Omental fat pad (tissue), 4 donors: ENCODE results near the gene ATP5MK. TPM values are rescaled to one million over a fixed set of nuclear protein-coding genes. Genes with fewer than 3 reads are reported as not detected.
"Not testable (repeated sequence)": the region's sequence is repeated elsewhere in the genome, so short reads cannot be mapped to it uniquely, and the experiment has no call there.

Experiments
- ATAC-seq: fragments of 150-250 bp; one replicate; pipeline ENCODE4 v1.9.1; 2016; ENCODE audit warnings: mild to moderate bottlenecking, moderate library complexity; ENCODE audit not compliant: low FRiP score
- DNase-seq: peaks from one replicate; pipeline ENCODE4 v3.0.0-alpha.2; 2019; ENCODE audit warnings: low spot score
- CTCF ChIP-seq, 3 donors: fragments of 450-650 bp; IDR thresholded peaks; one replicate each; pipeline ENCODE4 v1.5.1; 2016 to 2017; ENCODE audit warnings: antibody characterized with exemption in 3 of 3, mild to moderate bottlenecking in 3 of 3, moderate library complexity in 2 of 3
- total RNA-seq, 4 donors: library from RNA; depleted of rRNA; stranded (reverse); fragments of >200 nt; gene quantifications; one replicate each; pipeline ENCODE4 v1.1.0, GENCODE V29; 2016

ATP5MK gene
- total RNA-seq, 4 donors from 2014 or later: 149 to 299 (median 222) TPM

- no peak for ATAC-seq
- DNase-seq: no peak
- no peak for TF ChIP-seq CTCF (IDR thresholded peaks at IDR 0.05)
These were observed 22.7 kb downstream of the ATP5MK start for GRCh38 chr10:103373544-103373943.

DNA sequence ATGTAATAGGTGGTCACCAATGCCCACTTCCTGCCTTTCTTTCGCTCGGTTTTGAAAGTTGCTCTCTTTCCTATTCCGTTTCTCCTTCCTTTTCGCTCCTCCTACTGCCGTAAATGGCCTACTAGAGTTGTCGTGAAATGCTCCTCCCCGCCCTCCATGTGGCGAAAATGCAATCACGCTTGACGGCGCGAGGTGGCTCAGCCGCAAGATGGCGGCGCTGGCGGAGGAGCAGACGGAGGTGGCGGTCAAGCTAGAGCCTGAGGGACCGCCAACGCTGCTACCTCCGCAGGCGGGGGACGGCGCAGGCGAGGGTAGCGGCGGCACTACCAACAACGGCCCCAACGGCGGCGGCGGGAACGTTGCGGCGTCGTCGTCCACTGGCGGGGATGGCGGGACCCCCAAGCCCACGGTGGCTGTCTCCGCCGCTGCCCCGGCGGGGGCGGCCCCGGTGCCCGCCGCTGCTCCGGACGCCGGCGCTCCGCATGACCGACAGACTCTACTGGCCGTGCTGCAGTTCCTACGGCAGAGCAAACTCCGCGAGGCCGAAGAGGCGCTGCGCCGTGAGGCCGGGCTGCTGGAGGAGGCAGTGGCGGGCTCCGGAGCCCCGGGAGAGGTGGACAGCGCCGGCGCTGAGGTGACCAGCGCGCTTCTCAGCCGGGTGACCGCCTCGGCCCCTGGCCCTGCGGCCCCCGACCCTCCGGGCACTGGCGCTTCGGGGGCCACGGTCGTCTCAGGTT lies 28.3 kb downstream of the ATP5MK start, which contains the start of gene TAF5:
TAF5 (plus strand) TSS at position 195 of the 737 bp plus-strand sequence; CDS start at position 209, 14 bp downstream.
- ATAC-seq (peak; percentile 87), DNase-seq (peak; percentile 64)
- TF ChIP-seq CTCF (IDR thresholded peaks at IDR 0.05): no peak

GRCh38 chr10:103367379-103367781 lies 28.9 kb downstream of the ATP5MK start:
- DNase-seq (no peak), ATAC-seq (no peak)

GRCh38 chr10:103360791-103361190 lies 35.5 kb downstream of the ATP5MK start:
- ATAC-seq: not testable (repeated sequence)

More at GRCh38 chr10:103367379-103367781, 28.9 kb downstream of the ATP5MK start:
- TF ChIP-seq CTCF (IDR thresholded peaks at IDR 0.05): no peak

DNA sequence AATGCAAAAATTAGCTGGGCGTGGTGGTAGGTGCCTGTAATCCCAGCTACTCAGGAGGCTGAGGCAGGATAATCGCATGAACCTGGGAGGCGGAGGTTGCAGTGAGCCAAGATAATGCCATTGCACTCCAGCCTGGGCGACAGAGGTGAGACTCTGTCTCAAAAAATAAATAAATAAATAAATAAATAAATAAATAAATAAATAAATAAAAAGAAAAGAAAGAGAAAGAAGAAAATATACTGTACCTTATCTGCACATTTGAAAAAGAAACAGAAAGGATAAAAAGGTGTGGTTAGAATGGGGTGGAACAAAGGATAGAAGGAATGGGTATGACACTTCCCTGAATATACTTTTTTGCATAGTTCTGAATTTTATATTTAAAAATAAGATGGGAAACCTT lies 36.8 kb downstream of the ATP5MK start:
- DNase-seq, ATAC-seq: not testable (repeated sequence)

More at GRCh38 chr10:103360791-103361190, 35.5 kb downstream of the ATP5MK start:
- not testable (repeated sequence) for DNase-seq

- DNase-seq (no peak), ATAC-seq (no peak)
- TF ChIP-seq CTCF (IDR thresholded peaks at IDR 0.05): no peak
These were observed 40.2 kb downstream of the ATP5MK start for GRCh38 chr10:103355906-103356599.

GRCh38 chr10:103354567-103354966 lies 41.7 kb downstream of the ATP5MK start:
- not testable (repeated sequence) for ATAC-seq, DNase-seq

GRCh38 chr10:103353281-103353680 lies 43.0 kb downstream of the ATP5MK start:
- ATAC-seq: no peak
- no peak for DNase-seq

More at GRCh38 chr10:103353281-103353680, 43.0 kb downstream of the ATP5MK start:
- TF ChIP-seq CTCF (IDR thresholded peaks at IDR 0.05): no peak
